Activated CD4-positive, alpha-beta T cell treated with anti-CD3 and anti-CD28 coated beads for 24 hours (primary cell): Measurements from ENCODE around the gene ATP6V1F.

Experiments used
- DNase-seq, 2 donors: peaks; one replicate each; pipeline ENCODE4 v3.0.0-alpha.2; 2020; ENCODE audit warnings: low read depth in 2 of 2

The ATP6V1F gene, protein sequence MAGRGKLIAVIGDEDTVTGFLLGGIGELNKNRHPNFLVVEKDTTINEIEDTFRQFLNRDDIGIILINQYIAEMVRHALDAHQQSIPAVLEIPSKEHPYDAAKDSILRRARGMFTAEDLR

DNA sequence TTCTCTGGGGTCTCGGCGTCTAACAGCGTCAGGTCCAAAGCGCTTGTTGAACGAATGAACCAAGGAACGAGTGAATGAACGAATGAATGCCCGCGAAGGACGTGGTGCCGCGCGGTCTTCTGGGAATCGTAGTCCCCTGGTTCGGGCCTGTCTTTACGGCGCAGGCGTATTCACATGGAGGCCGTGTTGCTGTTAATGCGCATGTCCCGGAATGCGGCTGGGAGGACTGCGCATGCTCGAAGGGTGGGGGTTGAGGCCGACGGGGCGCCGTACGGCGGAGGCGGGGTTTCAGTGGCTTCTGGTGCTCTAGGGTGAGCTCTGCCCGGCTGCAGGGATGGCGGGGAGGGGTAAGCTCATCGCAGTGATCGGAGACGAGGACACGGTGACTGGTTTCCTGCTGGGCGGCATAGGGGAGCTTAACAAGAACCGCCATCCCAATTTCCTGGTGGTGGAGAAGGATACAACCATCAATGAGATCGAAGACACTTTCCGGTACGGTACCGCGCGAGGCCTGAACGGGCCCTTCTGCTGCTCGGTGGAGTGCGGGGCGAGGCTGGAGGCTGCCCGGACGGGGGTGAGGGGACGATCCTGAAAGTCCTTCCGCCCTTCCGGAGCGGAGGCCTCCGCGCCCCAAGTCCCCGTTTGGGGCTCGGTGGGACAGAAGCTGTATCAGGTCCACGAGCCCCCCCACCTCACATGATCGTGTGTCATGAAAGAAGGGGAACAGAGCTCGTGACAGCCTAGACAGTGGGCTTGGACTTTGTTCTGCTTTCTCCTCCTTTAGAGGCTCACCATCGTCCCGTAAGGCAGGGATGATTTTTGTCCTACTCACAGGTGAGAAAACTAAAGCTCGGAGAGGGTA lies at the start of gene ATP6V1F:
Gene ATP6V1F, plus strand, starts transcription at position 286 of the 862 bp plus-strand sequence. Its CDS starts 49 bp downstream, at position 335.
- peak; percentile 99 for DNase-seq

DNA sequence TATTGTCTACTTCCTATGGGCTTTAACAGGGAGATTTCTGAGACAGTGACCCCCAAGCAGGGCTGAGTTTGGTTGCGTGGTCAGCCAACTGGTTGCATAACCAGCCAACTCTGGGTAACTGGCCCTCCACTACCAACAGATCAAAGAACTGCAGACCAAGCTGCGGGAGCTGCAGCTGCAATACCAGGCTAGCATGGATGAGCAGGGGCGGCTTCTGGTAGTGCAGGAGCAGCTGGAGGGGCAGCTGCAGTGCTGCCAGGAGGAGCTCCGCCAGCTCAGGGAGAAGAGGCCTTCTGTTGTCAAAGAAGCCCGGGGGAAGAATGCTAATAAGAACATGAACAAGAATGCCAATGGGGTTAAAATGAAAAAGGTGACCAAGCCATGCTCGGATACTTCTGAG lies 48.2 kb upstream of the ATP6V1F start:
- no peak for DNase-seq

DNA sequence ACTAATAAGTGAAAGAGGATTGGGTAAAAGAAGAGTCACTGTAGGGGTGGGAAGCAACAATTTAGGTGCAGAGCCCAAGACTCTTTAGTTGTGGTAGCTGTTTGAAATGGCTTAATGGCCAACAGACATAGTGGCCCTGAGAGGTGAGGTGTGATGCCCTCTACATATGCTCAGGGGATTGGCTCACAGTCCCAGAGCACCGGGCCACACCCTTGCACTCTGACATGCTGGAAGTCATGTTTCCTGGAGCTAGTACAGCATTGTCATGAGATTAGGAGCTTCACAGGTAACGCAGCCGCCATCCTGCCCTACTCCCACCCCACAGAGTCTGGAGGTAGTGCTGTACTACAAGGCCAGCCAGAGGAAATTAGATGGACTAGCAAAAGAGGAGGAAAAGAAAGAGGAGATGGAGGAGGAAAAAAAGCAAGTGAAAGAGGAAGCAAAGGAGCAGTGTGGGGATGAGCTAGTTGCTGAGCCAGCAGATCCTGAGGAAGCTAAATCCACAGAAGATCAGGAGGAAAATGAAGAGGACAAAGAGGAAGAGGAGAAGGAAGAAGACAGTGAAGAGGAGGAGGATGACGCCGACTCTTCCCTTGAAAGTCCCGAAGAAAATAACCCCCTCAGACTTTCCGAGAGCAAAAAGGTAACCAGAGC lies 47.2 kb upstream of the ATP6V1F start:
- no peak for DNase-seq

DNA sequence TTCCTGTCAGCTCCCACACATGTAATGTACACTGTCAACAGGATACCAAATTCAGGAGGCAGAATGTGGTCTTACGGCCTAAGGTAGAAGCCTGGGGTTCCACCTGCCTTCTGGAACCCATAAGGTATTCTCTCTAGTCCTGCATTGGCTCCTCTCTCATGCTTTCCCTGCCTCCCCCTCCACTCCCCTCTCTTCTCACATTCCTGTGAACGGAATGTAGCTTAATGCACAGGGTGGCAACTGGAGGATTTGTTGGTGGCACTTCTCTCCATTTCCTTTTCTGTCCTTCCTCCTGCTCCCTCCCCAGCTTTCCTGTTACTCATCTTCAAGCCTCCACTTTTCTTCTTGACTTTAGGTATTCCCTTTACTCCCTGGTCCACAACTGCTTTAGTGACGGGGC lies 44.0 kb upstream of the ATP6V1F start:
- DNase-seq, result no peak

DNA sequence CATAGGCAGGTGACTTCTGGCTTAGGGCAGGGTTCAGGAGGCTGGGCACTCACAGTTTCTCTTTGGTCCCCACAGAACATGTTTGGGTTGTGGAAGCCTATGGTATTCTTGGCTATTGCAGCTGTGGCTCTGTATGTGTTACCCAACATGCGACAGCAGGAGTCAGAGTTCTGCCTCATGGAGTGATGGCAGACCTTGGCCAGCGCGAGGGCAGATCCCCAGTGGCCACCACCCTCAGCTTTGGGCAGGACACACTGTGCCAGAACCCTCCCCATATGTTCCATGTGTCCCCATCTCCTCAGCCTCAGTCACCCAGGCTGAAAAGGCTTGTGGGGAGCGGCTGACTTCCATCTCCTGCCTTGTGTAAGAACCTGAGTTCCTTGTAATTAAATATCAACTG lies 40.9 kb upstream of the ATP6V1F start:
- no peak for DNase-seq

DNA sequence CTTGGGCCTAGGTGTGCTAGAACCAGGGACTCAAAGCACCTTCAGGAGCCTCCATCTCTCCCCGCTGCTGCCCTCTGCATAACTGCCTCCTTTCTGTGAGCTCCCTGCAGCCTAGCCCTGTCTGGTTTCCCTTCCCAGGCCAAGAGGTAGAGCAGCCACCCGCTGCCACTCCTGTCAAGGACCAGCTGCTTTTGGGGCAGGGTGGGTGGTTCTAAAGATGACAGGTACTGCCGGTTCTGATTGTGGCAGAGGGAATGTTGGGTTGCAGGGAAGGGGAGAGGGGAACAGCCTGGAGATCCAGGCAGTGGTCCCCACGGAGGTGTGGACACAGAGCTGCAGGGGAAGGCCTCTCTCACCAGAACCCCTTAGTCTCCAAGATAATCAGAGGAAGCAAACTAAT lies 36.1 kb upstream of the ATP6V1F start:
- DNase-seq, result no peak

DNA sequence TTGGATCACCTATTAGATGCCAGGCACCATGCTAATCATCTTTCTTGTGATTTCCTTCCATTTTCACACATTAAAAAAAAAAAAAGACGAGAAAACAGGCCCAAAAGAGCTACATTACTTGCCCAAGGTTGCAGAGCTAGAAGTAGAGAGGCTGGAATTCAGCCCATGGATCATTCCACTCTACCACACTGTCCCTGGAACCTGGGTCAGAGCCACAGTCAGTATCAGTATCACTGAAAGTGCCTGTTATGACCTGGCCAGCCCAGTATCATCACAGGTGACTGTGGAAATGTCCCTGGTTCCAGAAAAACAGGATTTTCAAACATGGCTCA lies 35.8 kb upstream of the ATP6V1F start:
- no peak for DNase-seq

DNA sequence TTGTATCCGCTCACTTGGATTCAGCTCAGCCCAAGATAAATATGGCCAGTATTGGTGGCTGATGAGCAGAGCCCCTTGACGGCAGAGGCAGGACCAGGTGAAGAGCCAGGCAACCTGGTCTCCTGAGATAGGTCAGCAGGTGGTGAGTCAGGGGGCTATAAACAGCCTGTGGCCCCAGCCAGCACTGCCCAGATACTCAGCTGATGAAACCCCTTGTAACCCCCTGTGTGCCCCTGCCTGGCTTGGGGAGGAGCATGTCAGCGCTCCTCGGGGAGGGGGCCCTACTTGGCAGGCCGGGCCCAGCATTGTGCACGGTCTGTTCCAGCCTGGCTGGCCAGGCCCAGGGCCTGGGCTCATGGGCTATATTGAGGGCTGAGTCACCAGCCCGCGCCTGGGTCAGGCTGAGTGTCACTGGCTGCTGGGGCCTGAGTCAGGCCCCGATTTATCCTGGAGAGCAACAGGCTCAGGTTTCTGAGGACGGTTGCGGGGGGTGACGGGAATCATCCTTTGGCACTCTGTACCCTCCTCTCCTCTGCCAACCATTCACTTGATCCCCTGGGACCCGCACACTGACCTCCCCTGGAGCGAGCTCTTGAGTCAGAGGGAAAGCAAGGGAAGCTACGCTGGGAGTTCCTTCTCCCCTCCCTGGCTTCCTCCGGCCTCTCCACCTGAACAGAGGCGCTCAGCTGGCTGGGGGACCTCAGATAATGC lies 35.3 kb upstream of the ATP6V1F start:
- DNase-seq, result no peak

DNA sequence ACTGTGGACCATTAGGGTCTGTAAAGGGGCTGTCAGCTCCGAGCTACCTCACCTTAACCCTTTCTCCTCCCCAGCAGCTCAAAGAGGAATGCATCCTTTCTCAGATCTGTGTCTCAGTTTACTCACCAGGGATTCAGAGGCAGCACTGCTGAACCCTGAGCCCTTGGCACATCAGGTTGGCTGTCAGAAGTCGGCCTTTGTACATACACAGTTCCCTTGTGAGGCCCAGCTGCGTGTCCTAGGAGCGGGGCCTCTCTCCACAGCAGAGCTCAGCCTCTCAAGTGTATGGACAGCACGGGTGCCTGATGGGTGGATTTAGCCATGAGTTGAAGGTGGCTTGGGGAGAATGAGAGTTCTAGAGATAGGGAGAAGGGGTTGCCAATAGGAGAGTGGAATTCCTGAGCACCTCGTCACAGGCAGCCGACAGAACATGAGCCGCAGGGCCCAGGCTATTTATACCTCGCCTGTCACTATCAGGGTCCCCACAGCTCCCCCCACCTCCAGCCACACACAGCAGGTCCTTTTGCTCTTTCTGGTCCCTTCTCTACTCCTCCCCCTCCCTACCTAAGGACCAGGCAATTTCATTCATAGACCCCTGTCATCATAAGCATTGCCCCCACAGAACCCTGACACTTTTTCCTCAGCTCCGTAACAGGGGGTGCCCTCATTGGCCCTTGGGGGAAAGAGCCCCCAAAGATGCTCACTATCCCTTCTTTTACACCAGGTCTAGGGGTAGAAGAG lies 34.5 kb upstream of the ATP6V1F start:
- DNase-seq, result no peak

DNA sequence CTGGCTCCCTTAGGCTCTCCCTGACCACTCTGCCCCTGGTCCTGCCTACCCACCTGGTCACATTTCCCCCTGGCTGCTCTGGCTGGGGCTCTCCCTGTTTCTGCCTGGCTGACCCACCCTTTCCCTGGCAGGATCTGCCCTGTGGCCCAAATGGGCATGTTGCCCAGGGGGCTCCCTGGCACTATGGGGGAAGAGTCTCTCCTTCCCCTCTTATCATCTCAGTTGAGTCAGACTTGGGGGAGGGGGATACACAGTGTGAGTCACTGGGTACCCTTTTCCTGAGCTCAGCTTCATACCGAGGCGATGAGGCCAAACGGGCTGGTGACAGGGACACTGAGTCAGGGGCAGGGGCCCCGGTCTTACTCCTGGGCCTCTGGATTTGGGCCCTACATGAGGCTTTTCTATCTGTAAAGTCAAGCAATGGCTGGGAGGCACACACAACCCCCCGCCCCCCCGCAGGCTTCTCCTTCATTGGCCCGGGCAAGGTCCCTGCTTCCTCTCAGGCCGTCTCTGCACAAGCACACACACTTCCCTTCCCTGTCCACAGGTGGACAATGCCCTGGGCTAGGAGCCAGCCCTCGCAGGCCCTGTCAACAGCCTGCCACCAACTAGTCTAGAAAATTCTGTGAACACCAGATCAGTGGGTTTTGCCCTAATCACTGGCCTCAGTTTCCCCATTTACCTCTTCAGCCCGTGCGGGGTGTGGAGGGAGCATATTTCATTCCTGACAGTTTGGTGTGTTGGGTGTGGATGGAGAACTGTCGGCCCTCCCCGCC lies 33.1 kb upstream of the ATP6V1F start:
- no peak for DNase-seq

DNA sequence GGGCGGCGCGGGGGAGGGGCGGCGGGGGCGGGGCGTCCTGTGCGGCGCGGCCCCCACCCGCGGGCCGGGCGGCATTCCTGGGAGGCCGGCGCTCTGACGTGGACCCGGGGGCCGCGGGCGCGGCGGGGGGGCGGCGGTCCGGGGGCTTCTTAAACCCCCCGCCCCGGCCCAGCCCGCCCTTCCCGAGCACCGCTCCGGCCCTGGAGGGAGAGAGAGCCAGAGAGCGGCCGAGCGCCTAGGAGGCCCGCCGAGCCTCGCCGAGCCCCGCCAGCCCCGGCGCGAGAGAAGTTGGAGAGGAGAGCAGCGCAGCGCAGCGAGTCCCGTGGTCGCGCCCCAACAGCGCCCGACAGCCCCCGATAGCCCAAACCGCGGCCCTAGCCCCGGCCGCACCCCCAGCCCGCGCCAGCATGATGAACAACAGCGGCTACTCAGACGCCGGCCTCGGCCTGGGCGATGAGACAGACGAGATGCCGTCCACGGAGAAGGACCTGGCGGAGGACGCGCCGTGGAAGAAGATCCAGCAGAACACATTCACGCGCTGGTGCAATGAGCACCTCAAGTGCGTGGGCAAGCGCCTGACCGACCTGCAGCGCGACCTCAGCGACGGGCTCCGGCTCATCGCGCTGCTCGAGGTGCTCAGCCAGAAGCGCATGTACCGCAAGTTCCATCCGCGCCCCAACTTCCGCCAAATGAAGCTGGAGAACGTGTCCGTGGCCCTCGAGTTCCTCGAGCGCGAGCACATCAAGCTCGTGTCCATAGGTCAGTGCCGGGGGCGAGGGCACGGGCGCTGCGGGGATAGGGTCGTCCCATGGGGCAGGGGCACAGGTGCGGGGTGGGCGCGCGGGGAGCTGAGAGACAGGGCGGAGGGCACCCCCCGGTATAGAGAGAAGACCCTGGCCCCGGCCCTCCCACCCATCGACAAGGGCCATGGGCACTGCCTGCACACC lies 32.2 kb upstream of the ATP6V1F start, which contains the start of gene FLNC:
Gene FLNC, plus strand, starts transcription at position 176 of the 947 bp plus-strand sequence. Its CDS starts 232 bp downstream, at position 408.
- no peak for DNase-seq

DNA sequence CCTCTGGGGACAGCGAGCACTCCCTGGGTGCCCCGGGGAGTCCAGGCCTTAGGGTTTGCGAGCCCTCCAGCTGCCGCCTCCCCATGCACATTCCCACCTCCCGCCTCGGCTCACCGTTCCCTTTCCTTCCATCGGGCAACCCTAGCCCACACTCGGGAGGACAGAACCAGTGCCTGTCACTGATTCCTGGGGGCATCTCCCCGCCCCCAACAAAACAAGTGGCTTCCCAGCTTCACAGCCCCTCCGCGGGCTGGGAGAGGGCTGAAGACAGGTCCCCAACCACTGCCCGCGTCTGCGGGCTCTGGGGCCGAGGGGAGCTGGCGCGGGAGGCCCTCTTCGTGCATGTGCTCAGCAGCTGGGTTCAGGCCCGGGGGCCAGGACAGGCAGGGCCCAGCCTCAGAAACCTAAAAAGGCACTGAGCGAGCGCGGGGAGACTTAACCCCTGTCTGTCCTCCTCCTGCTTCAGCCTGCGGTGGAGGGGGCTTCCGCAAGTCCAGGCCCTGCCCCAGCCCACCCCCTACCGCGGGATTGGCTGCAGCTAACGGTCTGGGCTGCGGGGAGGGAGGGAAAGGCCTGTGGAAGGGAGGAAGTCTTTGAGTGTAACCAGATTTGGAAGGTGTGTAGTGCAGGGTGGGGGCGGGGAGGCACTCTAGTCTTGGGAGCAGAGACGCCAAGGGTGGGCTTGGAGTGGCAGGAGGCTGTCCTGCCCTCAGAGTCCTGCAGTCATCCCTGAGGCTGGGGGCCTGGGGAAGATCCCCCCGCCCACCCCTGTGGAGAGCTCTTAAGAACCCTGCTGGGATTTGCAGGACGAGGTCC lies 31.3 kb upstream of the ATP6V1F start:
- no peak for DNase-seq

DNA sequence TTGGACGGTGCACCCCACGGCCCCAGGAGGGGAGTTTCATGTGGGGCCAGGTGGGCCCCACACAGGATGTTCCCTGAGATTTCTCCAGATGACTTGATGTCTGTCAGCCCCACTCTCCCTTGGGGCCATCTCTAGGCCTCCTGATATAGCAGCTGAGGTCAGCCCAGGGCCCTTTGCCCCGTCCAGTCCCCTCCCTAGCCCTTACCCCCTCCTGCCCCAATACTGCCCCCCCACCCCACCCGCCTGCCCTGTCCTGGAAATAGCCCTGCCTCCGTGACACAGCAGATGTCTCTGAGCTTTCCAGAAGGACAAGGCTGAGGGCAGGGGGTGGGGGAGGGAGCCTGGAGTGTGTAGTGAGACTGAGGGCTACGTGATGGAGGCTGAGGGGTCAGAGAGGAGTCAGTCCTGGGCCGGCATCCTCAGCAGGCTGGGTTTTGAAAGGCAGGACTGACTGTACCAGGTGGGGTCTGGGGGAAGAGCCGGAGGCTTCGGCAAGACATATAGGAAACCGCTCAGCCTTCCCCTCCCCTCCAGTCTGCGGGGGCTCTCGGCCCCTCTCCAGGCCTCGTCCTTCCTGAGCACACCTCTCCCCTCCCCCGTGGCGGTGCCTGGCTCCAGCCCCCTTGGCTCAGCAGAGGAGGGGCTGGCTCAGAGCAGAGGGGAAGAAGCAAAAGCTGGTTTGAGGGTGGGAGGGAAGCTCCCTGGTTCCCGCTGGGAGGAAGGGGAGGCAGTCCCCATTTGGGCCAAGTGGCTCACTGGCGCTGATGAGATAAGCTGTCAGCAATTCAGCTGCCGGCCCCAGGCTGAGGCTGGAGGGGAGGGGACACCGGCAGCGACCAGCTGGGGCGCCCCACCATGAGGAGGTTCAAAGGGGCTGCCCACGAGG lies 30.4 kb upstream of the ATP6V1F start:
- no peak for DNase-seq

DNA sequence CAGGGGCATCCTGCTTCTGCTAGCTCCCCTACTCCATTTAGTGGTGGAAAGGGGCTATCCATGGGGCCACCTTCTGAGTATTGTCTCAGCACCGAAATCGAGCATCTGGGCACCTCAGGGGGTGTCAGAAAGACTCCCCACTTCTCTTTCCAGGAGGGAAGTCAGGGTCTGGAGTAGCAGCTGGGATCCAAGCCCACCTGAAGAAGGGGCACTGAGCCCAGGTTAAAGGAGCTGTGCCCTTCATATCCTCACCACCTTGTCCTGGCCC lies 29.8 kb upstream of the ATP6V1F start:
- no peak for DNase-seq

DNA sequence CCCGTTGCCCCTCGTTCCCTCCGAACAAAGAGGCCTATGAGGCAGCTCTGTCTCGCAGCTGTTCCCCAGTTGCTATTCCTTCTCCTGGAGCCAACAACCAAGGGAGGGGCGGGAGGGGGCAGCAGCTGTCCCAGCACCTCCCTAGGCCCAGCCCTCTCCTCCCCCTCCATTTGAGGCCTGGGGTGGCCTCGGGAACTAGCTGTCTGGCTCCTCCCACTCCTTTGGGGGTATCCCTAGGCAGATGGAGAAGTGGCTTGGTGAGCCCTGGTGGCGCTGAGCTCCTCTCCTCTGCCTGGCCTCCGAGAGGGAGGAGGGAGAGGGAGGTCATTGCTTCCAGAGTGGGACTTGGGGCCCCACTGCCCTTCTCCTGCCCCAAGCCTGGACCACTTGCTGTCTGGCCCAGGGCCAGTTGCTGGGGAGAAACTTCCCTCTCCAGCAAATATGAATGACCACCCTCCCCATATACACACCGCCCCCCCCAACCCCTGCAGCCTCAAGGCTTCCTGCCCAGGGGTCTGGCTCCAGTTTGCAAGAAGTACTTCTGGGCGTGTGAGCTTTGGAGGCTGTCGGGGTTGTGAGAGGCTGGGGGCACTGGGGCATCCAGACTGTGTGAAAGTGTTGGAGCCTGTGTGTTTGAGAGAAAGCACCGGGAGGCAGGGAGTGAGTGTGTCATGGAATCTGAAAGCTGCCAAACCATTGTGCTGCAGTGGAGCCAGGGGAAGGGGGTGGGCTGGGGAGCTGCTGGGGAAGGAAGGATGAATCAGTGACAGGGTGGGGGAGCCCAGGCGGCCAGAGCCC lies 29.3 kb upstream of the ATP6V1F start:
- DNase-seq, result no peak

DNA sequence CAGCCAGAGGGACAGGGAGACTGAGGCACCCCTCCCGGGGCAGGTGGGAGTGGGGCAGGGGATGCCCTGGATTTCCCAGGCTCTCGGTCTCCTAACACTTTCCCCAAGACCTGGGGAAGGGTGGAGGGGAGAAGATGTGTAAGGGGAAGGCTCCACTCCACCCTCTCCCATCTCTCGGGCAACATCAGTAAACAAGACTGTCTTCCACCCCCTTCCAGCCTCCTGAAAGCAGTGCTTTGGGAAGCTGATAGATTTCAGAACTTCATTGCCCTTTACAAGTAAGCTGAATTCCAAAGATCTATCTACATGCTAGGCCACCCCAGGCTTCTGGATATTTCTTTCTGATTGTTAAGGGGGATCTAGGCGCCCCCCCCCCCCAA lies 28.7 kb upstream of the ATP6V1F start:
- no peak for DNase-seq

DNA sequence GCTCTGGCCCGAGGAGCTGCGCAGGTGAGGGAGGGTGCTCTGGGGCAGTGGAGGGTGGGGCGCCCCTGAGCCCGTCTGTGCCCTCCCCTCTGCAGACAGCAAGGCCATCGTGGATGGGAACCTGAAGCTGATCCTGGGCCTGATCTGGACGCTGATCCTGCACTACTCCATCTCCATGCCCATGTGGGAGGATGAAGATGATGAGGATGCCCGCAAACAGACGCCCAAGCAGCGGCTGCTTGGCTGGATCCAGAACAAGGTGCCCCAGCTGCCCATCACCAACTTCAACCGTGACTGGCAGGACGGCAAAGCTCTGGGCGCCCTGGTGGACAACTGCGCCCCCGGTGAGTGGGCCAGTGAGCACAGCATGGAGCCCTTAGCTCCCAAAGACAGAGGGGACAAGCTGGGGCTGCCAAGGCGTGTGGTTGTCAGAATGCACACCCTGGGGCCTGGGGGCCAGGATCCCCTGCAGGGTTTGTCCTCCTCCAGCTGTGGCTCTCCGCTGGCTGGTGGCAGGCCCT lies 27.4 kb upstream of the ATP6V1F start:
- DNase-seq, result no peak
